IMR-90 (cell line): Measurements from ENCODE around the gene ANO4.

Source experiments
- BHLHE40 ChIP-seq: fragments of 150-350 bp; IDR thresholded peaks from 2 replicates; pipeline ENCODE4 v1.6.1; 2016; ENCODE audit warnings: mild to moderate bottlenecking, low read depth, low read length
- CTCF ChIP-seq: conservative IDR thresholded peaks from 2 replicates; pipeline ENCODE4 v1.5.1; 2012; ENCODE audit warnings: mild to moderate bottlenecking, low read depth, low read length, improper control_type of control experiment
- FOS ChIP-seq: fragments of 150-350 bp; IDR thresholded peaks from 2 replicates; pipeline ENCODE4 v1.6.1; 2016; ENCODE audit warnings: low read depth, low read length
- MAFK ChIP-seq: IDR thresholded peaks from 2 replicates; pipeline ENCODE4 v1.6.1; 2012; ENCODE audit warnings: low read depth, low read length, improper control_type of control experiment
- MXI1 ChIP-seq: IDR thresholded peaks from 2 replicates; pipeline ENCODE4 v1.6.1; 2012; ENCODE audit warnings: low read depth, mild to moderate bottlenecking, low read length, moderate library complexity, borderline replicate concordance
- POLR2A ChIP-seq: IDR thresholded peaks from 2 replicates; pipeline ENCODE4 v1.6.1; 2012; ENCODE audit warnings: mild to moderate bottlenecking, low read depth, low read length
- SMC3 ChIP-seq: fragments of 150-350 bp; IDR thresholded peaks from 2 replicates; pipeline ENCODE4 v1.6.1; 2016; ENCODE audit warnings: low read depth, mild to moderate bottlenecking, antibody characterized with exemption, low read length, moderate library complexity

- TF ChIP-seq POLR2A (no peak), MXI1 (no peak), CTCF (no peak), BHLHE40 (no peak), FOS (no peak), MAFK (no peak), SMC3 (no peak)
Observed at GRCh38 chr12:101082706-101083105, 288.1 kb downstream of the ANO4 start.
